HCT116 (cell line): ENCODE results near the gene PDLIM5.

Source experiments
- POLR2A ChIP-seq: IDR thresholded peaks from 2 replicates; pipeline ENCODE4 v1.7.0; 2011; ENCODE audit warnings: borderline replicate concordance; ENCODE audit not compliant: insufficient read depth, insufficient read length; ENCODE audit errors: extremely low read depth
- TCF7L2 ChIP-seq: IDR thresholded peaks from 2 replicates; pipeline ENCODE4 v1.7.0; 2011; ENCODE audit warnings: borderline replicate concordance, inconsistent platforms; ENCODE audit not compliant: insufficient read depth, insufficient read length; ENCODE audit errors: extremely low read depth

DNA sequence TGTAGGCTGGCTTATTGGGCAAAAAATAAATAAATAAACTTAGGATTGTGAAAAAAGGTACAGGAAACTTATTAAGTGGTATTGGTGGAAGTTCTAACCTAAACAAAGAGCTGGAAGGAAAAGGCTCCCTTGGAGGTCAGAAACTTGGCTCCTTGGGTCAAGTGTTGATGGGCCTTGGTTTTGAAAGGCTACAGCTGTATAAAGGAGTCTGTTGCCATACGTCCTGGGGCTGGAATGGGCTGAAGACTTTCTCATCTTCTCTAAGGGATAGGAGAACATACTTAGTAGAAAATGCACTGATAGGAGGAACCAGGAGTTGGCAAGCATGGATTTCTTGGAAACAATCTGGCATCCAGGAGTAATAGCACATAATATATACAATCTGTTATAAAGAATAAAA lies 56.6 kb downstream of the PDLIM5 start:
- TF ChIP-seq POLR2A, result no peak
- TF ChIP-seq TCF7L2, result no peak
